GM19351 (cell line): ENCODE results near the gene ZNF791.
"Not testable (repeated sequence)": the region's sequence is repeated elsewhere in the genome, so short reads cannot be mapped to it uniquely, and the experiment has no call there.

Experiments used
- ATAC-seq: cut with Tn5 transposase; IDR thresholded peaks from one replicate; pipeline ENCODE4 v1.9.1; 2021; ENCODE audit warnings: mild to moderate bottlenecking, moderate library complexity; ENCODE audit not compliant: unreplicated experiment

Gene ZNF791

DNA sequence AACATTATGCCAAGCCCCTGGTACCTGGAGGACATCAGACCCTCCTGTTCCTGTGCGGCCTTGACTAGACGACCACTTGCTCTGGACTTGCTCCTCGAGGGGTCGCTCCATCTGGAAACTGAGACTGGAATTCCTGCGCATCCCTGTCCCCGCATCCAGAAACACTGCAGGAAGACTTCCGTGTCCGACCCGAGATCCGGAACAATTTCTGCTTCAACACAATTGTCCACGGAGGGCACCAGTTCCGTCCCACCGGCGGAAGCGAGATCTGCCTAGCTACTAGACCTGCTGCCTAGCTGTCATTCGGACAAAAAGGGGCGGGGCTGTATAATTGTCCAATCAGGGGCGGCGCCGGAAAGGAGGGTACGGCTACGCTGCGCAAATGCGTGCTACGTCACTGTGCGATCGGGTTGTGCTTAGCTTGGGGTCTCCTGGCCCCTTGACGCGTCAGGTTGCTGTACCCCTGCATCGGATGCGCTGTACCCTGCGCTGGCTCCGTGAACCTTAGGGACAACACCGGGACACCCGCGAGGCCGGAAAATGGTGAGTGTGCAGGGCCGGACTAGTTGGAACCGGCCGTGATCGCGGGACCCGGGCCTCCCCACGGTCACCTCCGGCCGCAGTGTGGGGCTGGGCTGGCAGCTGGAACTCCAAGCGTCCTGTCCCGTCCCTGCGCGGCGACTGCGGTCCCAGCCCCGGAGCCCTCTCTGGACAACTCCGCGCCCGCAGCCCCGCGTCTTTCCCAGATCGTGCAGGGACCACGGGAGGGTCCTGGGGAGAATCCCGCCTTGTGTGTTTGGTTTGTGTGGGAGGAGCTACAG is at the start of gene ZNF791, which contains the start of gene ZNF490:
ZNF791 (plus strand) TSS at position 381 of the 821 bp plus-strand sequence; CDS start at position 541, 160 bp downstream.
ZNF490 (minus strand) TSS at position 274 of the 821 bp plus-strand sequence; CDS start at position 141, 133 bp downstream.
- peak; percentile 78 for ATAC-seq

DNA sequence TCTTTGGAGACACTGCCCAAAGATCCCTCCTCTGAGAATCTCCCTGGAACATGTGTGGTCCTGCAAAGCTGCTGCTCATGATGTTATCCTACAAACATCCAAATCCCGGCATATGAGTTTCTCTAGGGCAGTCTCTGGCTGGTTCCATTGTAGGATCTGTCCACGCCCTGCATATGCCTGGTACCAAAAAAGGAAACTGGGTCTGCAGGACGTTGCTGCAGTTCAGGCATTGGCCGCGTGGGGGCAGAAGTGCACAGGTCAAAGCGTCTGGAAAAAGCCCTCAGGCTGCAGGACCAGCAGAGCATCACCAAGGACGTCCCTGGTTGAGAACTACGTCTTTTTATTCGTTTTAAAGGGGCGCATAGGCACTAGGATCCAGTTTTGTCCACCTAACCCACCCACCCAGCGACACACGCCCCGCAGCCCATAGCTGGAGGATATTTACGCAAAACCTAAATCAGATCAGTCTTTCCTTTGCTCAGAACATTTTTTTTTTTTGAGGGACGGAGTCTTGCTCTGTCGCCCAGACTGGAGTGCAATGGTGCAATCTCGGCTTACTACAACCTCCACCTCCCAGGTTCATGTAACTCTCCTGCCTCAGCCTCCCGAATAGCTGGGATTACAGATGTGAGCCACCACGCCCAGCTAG is 46.6 kb upstream of the ZNF791 start:
- no peak for ATAC-seq

DNA sequence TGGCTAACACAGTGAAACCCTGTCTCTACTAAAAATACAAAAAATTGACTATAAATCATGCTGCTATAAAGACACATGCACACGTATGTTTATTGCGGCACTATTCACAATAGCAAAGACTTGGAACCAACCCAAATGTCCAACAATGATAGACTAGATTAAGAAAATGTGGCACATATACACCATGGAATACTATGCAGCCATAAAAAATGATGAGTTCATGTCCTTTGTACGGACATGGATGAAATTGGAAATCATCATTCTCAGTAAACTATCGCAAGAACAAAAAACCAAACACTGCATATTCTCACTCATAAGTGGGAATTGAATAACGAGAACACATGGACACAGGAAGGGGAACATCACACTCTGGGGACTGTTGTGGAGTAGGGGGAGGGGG is 44.3 kb upstream of the ZNF791 start:
- ATAC-seq = not testable (repeated sequence)

DNA sequence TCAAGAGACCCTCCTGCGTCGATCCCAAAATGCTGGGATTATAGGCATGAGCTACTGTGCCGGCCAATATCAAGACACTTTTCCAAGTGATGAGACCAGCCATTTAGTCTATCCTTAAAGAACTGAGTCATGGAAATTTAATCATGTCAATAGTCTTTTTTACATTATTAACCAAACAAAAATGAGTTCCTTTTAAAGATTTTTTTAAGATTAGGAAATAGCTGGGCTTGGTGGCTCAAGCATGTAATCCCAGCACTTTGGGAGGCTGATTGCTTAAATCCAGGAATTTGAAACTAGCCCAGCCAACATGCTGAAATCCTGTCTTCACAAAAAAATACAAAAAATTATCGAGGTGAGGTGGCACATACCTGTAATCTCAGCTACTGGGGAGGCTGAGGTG is 42.8 kb upstream of the ZNF791 start:
- ATAC-seq = no peak

GRCh38 chr19:12574036-12574435 is 36.7 kb upstream of the ZNF791 start:
- ATAC-seq = no peak

- ATAC-seq = no peak
Observed at GRCh38 chr19:12578641-12579040, 32.1 kb upstream of the ZNF791 start.

GRCh38 chr19:12580180-12580694 is 30.5 kb upstream of the ZNF791 start:
- no peak for ATAC-seq

- ATAC-seq = no peak
Observed at GRCh38 chr19:12581100-12581499, 29.6 kb upstream of the ZNF791 start.

- no peak for ATAC-seq
Observed at GRCh38 chr19:12596485-12596884, 14.2 kb upstream of the ZNF791 start.

DNA sequence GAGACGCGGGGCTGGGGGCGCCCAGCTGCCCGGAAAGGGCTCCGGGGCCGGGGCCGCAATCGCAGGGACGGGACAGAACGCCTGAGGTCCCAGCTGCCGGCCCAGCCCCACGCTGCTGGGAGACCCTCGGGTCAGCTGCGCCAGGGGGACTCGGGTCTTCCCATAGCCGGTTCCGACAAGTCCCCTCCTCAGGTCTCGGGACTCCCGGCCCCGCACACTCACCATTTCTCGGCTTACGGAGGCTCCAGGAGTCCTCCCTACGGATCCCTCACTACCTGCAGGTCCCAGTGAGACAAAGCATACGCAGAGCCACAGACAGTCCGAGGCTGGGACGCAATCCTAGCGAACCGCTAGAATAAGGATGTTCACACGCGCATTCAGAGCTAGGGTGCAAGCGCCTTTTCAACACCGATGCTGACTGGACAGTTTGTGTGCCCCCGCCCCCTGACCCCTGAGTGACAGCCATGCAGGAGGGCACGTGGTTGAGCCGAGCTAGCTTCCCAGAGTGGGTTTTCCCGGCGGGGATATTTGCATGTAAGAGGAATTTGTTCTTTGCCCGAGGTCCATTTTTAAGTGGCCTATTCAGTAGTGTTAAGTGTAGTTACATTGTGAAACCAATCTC is 13.7 kb upstream of the ZNF791 start:
- no peak for ATAC-seq

DNA sequence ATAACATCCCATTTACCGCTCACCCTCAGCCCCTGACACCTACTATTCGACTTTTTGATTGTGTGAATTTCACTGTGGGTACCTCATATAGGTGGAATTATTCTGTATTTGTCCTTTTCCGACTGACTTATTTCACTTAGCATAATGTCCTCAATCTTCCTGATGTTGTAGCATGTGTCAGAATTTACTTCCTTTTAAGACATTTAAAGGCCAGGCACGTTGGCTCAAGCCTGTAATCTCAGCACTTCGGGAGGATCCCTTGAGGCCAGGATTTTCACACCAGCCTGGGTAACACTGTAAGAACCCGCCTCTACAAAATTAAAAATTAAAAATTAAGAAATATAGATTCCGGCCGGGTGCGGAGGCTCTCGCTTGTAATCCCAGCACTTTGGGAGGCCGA is 13.1 kb upstream of the ZNF791 start:
- ATAC-seq = no peak

DNA sequence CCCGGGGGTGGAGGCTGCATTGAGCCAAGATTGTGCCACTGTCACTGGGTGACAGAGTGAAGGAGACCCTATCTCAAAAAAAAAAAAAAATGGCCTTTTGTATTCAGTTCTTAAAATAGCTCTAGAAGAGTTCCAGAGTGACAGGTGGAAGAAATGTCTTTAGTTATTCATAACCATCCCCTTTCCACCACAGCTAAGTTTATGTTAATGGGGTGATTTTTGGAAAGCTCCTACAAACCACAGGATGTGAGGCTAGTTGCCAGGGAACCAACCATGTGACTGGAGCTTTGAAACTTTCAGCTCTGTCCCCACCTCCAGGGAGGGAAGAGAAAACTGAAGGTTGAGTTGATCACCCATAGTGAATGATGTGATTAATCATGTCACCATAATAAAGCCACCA is 7.0 kb upstream of the ZNF791 start:
- no peak for ATAC-seq

- no peak for ATAC-seq
Observed at GRCh38 chr19:12606796-12607195, 3.9 kb upstream of the ZNF791 start.

DNA sequence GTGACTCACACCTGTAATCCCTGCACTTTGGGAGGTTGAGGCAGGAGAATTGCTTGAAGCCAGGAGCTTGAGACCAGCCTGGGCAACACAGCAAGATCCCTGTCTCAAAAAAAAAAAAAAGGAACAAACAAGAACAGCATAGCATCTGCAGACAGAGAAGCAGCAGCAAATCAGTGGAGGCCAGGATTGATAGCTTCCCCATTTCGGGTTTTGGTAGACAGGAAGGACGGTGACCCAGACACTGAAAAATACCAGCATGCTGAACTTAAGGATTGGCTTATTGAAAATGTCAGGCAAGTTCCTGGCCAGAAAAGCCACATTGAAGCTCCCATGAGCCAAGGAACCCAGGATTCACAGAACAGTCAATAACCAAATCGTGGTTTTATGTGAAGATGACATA is 3.1 kb upstream of the ZNF791 start:
- no peak for ATAC-seq

DNA sequence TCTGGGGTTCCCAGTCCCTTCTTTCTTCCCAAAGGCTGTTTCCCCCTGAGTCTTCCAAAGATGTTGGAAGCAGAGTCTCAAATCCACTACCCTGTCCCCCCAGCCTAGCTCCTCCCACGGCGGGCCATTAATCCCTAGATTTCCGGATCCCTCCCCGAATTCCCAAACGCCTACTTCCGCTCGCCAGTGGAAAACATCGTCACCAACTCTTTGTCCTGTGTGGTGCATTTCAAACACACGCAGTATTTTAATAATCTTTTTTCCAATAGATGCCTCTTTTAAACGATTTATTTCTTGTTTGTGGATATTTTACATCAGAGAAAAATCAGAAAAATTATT is 610 bp downstream of the ZNF791 start:
- ATAC-seq = no peak

GRCh38 chr19:12617646-12618045 is 6.9 kb downstream of the ZNF791 start:
- ATAC-seq = no peak

GRCh38 chr19:12621253-12622024 is 10.7 kb downstream of the ZNF791 start:
- not testable (repeated sequence) for ATAC-seq

DNA sequence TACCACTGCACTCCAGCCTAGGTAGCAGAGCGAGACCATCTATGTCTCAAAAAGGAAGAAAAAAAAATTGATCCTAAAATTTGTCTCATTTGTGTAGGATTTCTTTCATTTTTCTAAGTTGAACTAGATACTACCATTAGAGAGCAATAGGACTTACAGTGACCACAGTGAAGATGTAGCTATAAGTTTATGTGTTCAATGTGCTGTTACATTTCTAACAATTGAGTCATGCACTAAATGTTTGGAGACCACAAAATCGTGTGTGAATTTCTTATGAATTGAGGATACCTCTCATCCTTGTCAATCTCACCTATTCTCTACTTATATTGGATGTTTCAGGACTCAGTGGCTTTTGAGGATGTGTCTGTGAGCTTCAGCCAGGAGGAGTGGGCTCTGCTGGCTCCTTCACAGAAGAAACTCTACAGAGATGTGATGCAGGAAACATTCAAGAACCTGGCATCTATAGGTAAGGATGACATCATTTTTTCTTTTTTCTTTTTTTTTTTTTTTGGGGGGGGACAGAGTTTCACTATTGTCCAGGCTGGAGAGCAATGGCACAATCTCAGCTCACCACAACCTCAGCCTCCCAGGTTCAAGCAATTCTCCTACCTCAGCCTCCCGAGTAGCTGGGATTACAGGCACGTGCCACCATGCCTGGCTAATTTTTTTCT is 12.8 kb downstream of the ZNF791 start:
- no peak for ATAC-seq

DNA sequence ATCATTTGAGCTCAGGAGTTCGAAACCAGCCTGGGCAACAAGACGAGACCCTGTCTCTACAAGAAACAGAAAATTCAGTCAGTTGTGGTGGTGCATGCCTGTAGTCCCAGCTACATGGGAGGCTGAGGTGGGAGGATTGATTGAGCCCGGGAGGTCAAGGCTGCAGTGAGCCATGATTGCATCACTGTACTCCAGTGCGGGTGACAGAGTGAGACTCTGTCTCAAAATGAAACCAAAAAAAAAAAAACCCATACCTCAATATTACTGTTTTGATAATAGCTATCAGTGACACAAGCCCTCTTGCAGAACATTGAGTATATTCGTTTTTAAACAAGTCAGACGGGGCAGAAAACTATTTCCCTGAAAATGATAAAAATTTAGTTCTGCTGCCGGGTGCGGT is 16.2 kb downstream of the ZNF791 start:
- no peak for ATAC-seq
